Peyer's patch (tissue), 4 donors: ENCODE measurements around the gene PDCD1.

Experiments used
- CTCF ChIP-seq, 6 experiments: fragments of 450-650 bp in 4 of 6; fragments of 200-600 bp in 2 of 6; sonication (generic) in 1 of 6; IDR thresholded peaks; one replicate each; pipeline ENCODE4 v1.5.1; 2017 to 2019; ENCODE audit warnings: antibody characterized with exemption in 6 of 6, mild to moderate bottlenecking in 3 of 6, moderate library complexity in 1 of 6
- POLR2A ChIP-seq, 2 donors: fragments of 450-650 bp; IDR thresholded peaks; one replicate each; pipeline ENCODE4 v1.5.1; 2017; ENCODE audit warnings: antibody characterized with exemption in 2 of 2, mild to moderate bottlenecking in 2 of 2, moderate library complexity in 2 of 2

GRCh38 chr2:241818943-241819270 lies 39.8 kb downstream of the PDCD1 start:
- TF ChIP-seq CTCF (IDR thresholded peaks at IDR 0.05) (no peak), POLR2A (IDR thresholded peaks at IDR 0.05) (no peak)
